Lower leg skin (tissue), 3 donors: ENCODE measurements around the gene CELA3A.
"Not testable (repeated sequence)": the region's sequence is repeated elsewhere in the genome, so short reads cannot be mapped to it uniquely, and the experiment has no call there.

ENCODE experiments used
- POLR2A ChIP-seq, 2 donors: fragments of 450-650 bp; IDR thresholded peaks; one replicate each; pipeline ENCODE4 v1.6.1; 2016 to 2017; ENCODE audit warnings: antibody characterized with exemption in 2 of 2, mild to moderate bottlenecking in 1 of 2, moderate library complexity in 1 of 2
- TF ChIP-seq, protein P1 (sequence below), 3 donors: fragments of 450-650 bp; IDR thresholded peaks; one replicate each; pipeline ENCODE4 v1.5.1; 2016; ENCODE audit warnings: antibody characterized with exemption in 3 of 3, mild to moderate bottlenecking in 3 of 3, moderate library complexity in 2 of 3

DNA sequence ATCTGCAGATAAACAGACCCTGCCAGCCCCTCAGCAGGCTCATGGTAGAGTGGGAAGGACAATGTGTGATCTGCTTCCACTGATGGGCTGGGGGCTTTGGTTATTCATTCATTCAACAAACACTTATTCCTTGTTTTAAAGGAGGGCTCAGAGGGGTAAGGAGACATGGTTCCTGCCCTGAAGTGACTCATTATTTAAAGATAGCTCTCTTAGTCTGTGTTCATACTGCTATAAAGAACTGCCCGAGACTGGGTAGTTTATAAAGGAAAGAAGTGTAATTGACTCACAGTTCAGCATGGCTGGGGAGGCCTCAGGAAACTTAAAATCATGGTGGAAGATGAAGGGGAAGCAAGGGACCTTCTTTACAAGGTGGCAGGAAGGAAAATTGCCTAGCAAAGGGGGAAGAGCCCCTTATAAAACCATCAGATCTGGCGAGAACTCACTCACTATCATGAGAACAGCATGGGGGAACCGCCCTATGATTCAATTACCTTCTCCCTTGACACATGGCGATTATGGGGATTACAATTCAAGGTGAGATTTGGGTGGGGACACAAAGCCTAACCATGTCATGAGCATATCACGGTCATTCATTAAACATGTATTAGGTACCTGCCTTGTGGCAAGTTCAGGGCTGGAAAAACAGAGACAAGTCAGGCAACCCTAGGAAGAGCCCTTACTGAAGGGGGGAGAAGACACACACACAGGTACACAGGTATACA lies 11.6 kb upstream of the CELA3A start:
- TF ChIP-seq, protein P1, sequence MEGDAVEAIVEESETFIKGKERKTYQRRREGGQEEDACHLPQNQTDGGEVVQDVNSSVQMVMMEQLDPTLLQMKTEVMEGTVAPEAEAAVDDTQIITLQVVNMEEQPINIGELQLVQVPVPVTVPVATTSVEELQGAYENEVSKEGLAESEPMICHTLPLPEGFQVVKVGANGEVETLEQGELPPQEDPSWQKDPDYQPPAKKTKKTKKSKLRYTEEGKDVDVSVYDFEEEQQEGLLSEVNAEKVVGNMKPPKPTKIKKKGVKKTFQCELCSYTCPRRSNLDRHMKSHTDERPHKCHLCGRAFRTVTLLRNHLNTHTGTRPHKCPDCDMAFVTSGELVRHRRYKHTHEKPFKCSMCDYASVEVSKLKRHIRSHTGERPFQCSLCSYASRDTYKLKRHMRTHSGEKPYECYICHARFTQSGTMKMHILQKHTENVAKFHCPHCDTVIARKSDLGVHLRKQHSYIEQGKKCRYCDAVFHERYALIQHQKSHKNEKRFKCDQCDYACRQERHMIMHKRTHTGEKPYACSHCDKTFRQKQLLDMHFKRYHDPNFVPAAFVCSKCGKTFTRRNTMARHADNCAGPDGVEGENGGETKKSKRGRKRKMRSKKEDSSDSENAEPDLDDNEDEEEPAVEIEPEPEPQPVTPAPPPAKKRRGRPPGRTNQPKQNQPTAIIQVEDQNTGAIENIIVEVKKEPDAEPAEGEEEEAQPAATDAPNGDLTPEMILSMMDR (IDR thresholded peaks at IDR 0.05): not testable (repeated sequence)
- TF ChIP-seq POLR2A (IDR thresholded peaks at IDR 0.05): not testable (repeated sequence)
